Hematopoietic multipotent progenitor cell treated with erythropoietin and hydrocortisone succinate and interleukin-3 and kit ligand, for 15 days (in vitro differentiated cells): ENCODE results near the gene LEMD3.
A peak's percentile ranks its signal among the peaks of the same experiment; 100 is the strongest.

Source experiments
- DNase-seq: peaks from one replicate; pipeline ENCODE4 v3.0.0-alpha.2; 2015; ENCODE audit warnings: low spot score

Gene LEMD3

DNA sequence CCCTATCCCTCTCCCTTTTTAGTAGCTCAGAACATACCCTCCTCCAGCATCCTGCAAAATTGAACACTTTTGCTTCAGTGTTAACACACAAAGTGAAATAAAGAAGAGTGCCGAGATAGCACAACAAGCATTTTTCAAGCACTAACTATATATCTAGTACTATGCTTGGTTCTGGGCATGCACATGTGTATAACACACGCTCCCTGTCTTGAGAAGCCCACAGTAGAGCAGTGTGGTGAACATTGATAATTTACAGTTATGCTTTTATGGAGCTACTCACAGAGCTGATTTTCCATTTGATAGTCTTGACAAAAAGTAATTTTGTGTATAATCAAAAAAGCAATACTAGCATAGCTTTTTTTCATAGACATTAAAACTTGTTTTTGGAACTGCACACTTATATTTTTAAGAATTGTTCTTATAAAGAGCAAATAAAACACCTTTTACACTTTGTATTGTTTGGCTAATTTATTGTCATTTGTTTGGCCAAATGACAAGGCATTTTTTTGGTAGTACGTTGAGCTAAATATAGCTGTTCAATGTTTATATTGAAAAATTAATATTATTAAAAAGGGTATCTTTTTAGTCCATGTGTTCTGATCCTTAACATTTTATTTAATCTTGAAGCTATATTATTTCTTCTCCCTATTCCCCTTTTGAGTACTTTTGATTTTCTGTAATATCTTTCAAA lies 39.7 kb downstream of the LEMD3 start:
- no peak for DNase-seq

DNA sequence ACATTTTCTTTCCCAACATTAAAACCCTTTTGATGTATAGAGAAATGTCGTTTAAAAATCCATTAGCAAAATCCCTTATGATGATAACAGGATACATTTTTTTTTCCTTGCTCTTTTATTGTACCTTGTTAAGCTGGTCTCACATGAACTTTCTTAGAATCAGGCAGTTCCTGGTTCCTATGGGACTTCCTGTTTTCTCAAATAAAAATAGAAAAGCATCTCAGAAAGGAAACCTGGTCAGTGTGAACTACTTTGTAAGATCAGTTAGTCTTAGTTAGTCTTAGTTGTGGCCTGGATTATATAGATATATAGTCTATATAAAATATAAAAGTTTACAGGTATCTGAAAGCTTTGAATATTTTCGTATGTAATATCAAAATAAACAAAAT lies 40.3 kb downstream of the LEMD3 start:
- DNase-seq: no peak

DNA sequence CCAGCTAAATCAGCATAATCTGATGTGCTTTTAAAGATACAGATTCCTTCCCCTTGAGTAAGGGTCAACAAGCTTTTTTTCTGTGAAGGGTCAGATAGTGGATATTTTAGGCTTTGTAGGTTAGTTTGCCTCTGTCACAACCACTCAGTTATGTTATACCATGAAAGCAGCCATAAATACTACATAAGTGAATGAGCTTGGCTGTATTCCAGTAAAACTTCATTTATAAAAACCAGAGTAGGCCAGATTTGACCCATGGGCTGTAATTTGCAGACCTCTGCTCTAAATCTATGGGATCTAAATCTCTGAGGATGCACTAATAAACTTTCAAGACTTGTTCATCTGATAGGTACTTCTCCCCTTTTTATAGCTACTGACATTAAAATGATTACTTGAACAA lies 47.7 kb downstream of the LEMD3 start:
- DNase-seq: no peak

DNA sequence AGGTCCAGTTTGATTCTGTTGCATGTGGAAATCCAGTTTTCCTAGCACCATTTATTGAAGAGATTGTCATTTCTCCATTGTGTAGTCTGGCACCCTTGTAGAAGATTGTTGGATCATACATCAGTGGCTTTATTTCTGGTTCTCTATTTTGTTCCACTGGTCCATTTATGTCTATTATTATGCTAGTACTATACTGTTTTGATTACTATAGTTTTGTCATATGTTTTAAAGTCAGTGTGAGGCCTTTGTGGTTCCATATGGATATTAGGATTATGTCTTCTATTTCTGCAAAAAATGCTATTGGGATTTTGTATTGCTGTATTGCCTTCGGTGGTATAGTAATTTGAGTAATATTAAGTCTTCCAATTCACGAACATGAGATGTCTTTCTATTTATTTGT lies 51.4 kb downstream of the LEMD3 start:
- no peak for DNase-seq

DNA sequence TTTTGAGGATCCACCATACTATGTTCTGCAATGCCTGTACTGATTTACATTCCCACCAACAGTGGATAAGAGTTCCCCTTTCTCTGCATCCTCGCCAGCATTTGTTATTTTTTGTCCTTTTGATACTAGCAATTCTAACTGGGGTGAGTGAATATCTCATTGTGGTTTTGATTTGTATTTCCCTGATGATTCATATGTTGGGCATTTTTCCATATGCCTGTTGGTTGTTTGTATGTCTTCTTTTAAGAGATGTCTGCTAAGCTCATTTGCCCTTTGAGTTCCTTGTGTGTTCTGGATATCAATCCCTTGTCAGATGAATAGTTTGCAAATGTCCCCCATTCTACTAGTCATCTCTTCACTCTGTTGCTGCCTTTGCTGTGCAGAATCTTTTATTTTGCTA lies 60.1 kb downstream of the LEMD3 start:
- no peak for DNase-seq

DNA sequence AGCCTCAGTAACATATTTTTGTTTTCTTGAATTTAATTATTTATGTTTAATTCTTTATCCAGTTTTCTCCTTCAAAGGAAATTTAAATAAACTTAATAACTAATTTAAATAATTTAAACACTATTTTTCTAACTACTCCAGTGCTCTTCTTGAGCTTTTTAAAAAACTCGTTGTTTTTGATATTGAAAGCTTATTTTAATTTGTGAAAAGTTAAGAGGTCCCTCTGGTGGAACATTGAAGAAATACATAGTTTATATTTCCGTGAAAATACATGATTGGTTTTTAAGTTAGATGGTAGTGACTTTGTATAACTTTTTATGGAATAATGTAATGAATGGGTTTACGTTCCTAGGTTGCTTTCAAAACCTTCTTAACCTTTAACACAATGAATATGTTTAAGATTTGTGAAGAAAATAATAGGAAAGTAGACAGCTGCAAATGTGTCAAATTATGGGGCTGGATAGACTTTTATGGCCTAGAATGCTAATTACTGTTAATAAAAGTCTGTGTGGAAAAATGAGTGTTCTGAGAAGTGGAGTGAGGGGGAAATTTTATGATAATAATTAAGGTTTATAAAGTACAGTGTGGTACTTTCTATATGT lies 63.2 kb downstream of the LEMD3 start:
- peak; percentile 66 for DNase-seq

DNA sequence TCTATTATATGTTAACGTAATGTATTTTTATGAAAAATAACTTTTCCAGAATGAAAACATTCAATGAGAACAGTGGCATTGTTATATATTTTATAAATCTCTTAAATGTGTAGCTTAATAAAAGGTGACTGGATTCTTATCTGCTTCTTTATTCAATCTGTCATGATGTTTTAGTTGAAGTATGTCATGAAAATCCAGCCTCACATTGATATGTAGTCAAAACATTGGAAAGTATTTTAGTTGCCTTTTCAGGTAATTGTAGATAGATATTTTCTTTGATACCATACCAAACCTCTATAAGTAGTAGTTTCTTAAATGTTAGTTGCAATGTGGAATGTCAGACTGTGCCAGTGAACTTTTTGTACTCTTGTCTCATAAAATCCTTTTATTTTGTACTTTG lies 67.8 kb downstream of the LEMD3 start:
- no peak for DNase-seq

DNA sequence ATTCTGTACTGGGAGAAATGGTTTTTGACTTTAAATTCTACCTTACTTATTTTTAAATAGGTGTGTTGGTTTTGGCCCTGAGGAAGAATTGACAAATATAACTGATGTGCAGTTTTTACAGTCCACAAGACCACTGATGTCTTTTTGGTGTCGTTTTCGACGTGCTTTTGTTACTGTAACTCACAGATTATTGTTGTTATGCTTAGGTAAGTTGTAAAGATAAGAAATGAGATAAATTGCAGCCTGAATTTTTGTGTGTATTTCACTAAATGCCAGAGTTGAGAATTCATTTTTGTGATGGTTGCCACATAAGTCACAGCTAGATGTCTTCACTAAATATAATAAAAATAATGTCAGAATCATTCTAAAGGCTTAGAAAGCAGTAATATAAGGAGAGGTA lies 69.2 kb downstream of the LEMD3 start:
- no peak for DNase-seq

DNA sequence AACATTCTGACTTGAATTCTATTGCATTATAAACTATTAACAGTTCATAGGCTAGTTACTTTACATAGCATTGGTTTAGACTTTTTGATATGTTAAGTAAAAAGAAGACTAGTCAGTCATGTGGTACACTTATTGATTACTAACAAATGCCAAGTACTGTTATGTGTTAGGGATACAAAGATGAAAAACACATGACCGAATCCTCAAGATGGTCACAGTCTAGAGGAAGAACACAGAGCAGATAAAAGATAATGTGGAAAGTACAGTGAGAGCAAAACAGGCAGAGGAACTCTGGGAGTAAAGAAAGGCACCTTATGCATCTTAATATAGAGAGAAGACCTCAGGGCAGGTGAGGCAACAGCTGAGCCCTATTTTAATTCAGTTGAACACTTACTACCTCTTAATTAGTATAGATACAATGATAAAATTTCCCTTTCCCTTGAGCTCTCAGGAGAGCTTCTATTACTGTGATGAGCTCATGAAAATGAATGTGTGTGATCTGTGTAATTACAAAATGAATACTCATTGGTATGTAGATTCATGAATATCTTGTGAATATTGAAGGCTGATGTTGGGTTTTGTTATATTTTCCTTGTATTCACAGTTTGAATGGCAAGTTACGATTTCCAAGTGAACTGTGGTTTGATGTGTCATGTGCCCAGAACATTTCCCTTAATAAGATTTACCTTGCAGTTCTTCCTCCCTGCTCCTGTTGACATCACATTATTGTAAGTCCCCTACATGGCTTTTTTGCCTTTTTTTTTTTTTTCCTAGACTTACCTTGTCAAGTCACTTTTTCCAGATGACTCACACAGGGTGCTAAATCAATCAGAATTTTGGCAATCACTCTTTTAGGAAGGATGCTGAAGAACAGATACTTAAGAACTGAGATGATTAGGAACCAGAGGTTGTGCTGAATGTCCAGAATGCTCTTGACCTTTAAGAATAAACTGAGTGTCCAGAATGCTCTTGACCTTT lies 79.6 kb downstream of the LEMD3 start:
- DNase-seq: no peak

DNA sequence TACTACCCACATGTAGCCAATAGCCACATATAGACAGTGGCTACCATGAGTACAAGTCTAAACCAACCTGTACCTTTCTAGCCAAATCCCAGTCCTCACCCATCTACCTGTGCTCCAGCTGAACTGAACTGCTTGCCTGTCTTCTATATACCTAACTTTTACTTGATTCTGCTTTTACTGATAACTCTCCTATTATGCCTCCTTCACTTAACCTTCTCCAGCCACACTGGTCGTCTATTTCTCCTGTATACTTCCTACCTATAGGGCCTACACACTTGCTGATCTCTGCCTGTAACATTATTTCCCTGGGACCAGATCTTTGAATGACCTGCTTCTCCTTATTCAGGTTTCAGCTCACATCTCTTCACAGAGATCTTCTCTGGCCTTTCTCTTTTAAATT lies 83.1 kb downstream of the LEMD3 start:
- DNase-seq: no peak

DNA sequence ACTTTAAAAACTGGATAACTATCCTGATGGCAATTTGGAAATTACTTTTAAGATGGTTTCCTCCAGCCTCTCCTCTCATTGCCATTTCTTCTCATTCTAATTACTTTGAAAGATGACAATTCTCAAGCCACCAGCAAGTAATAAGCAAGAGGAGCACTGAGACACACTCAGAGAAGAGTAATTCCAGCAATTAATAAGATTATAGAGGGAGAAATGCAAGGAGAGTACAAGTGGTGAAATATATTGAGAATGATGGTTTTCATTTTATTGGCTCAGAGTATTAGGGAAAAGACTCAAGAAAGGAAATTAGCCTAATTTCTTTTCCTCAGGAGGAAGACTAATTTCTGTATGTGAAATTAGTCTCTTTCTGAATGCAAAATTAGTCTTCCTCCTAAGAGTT lies 88.6 kb downstream of the LEMD3 start:
- no peak for DNase-seq

DNA sequence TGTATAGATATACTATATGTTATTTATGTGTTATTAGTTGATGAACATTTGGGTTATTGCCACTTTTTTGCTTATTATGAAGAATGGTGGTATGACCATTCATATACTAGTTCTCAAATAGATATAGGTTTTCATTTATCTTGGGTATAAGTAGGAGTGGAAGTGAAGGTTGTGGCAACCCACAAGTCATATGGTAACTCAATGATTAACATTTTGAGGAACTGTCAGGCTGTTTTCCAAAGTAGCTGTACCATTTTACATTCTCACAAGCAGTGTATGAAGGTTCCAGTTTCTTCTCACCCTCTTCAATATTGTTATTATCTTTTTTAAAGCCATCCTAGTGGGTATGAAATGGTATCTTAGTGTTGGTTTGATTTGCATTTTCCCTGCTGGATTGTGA lies 90.1 kb downstream of the LEMD3 start:
- no peak for DNase-seq

DNA sequence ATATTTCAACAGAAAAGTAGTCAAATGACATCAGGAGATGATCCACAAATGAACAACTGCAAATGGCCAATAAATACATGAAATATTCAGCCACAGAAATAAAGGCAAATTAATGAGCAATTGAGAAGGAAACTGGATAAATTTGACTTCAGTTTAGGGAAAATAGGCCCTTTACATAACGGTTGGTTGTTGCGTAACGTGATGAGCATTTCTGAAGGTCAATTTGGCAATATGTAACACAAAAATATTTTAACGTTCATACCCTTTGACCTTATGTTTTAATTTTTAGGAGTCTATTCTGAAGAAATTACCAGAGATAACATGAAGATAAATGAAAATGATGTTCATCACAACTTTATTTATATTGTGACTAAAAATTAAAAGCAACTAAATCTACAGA lies 94.4 kb downstream of the LEMD3 start:
- no peak for DNase-seq

DNA sequence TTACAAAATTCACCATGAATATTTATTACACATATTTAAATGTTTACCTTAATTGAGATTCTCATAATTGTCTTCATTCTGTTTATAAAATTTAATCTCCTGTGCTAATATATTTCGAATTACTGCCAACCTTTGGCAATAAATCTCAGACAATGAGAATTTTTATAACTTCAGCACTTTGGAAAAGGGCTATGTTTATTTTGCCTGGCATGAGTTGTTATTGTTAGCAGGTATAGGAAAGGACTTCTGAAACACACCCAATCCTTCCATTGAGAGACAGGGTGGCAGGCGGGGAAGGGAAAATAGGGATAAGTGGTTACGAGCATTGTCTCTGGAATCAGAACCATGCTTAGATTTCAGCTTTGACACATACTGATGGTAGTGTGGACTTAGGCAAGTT lies 97.0 kb downstream of the LEMD3 start:
- DNase-seq: no peak

DNA sequence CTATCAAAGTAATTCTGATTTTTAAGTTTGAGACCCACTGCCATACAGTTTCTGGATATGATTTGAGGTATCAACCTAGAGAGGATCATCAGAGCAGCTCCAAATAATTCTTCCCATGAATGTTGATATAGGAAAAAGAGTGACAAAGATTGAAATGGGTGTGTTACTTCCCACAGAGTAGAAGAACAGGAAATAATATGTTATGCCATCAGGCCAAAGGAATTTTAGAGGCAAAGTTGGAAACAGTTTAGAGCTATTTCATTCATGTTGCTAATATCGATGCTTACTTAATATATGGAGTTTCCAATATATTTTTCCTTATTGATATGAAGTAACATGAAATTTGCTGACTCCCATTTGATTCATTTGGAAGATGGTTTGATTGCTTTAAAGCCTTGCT lies 100.2 kb downstream of the LEMD3 start:
- no peak for DNase-seq

DNA sequence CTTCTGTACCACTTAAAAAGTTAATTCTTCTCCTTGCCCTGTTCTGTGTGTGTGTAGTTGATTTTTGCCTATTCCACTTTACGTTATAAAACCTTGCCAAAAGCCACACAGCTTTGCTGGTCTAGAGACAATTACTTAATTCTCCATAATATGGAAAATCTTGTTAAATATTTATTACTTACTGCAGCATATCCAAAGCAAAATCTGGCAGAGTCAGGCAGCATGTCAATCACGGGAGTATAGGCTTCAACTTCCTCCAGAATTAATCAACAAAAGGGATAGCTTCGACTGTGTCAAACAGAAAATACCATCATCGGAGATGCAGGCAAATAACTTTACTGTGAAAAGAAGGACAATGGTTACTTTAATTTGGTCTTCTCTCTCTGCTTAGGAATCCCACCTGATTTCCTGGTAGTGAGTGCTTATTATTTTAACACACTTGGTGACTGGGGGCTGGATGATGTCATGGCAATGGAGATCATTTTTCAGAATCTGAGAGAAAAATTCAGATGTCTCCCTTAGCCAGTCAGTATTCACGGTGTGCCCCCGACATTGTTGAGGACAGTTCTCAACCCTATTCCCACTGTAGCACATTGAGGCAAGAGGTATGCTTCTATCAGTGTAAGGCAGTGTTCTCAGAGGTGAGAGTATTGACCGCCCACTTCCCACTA lies 105.4 kb downstream of the LEMD3 start:
- no peak for DNase-seq

DNA sequence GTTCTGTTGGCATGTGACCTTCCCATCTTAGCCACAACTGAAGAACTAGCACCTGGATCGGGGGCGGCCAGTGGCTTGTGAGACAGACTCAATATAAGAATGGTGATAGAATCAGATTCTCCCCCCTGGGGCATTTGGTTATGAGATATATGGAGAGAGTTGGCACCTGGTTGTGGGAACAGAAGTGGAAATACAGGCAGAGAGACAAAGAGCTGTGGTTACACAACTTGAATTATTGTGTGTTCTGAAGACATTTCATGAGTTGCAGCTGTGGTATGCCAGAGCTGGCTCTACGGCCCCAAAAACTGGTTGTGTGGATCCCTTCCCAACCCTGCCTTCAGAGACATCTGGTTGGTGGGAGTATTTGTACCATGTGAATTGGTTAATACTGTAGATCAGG lies 106.2 kb downstream of the LEMD3 start:
- no peak for DNase-seq

DNA sequence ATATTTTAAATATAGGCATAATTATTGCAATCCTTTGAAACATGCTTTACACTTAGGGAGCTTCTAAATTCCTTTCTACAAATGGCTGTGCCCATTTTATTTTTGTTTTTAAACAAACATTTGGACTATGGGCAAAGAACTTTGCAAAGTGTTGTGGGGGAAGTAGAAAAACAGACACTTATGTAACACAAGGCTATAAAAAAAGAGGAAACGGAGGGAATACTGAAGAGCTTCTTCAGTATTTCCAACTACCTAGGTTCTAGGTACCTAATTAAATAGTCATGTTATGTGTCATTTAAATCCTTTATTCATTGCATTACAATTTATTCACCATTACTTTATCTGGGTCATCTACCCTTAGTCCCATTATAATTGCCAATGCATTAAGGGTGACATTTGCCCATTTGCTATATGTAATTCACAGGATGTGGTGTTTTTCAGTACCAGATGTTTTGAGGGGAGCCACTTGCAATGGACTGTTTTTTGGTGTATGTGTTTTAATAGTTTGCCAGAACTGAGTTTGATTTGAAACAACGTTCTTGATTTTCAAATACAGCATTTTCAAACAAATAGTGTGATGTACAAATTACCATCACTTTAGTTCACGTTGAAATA lies 107.6 kb downstream of the LEMD3 start:
- DNase-seq: no peak

DNA sequence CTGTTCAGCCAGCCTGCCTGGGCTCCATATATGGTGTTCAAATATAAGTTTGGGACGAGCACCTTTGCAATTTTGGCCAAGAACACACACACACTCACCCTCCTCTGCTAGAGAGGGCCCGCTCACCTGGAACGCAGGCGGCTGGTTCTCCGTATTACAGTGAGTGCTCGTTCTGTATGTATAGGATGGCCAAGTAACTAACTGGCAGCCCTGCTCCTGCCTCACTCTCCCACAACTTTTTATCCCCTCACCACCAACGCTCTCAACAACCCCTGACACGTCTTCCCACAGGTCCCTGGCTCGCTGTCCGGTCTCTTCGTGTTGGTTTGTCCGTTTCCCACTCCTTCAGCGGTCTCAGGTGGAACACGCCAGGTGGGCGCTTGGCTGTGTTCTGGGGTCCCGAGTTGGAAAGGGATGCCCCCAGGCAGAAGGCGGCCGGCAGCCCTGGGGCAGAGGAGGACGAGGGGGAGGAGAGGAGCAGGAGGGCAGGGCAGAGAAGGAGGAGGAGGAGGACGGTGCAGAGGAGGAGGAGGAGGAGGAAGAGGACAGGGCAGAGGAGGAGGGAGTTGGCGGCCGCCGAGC lies 108.7 kb downstream of the LEMD3 start:
- DNase-seq: no peak

DNA sequence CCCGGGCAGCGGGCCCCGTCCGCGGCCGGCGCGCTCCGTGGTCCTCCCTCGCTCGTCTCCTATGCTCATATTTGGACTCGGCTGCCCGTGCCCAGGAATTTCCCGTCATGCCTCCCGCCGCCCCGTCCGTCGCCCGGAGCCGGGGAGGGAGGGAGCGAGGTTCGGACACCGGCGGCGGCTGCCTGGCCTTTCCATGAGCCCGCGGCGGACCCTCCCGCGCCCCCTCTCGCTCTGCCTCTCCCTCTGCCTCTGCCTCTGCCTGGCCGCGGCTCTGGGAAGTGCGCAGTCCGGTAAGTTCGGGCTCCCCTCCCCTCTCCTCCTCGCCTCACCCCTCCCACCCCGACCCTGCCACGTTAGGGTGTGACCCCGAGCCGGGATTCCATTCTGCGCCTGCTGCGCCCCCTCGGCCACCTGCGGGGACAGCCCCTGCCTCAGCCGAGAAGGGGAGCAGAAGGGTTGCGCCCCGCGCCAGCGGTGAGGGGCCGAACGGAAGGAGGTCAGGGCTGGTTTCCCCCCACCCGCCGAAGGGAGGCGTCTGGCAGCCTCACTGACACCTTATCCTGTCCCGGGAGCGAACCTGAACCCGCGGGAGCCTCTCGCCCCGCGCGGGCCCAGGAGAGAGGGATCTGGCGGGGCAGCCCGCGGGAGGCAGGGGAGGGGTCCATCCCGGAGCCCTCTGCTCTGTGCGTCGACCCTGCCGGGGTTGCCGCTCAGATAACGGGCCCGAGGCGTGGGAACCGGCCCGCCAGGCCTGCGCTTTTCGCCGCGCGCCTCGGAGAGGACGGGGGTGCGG lies 109.4 kb downstream of the LEMD3 start, which contains the start of gene MSRB3:
TSS of gene MSRB3 (plus strand) at position 108 of the 793 bp plus-strand sequence. CDS start 29,897 bp downstream, outside the sequence.
- DNase-seq: no peak
